Gastroesophageal sphincter (tissue), 4 donors: ENCODE measurements around the gene LMF1. TPM values are rescaled to one million over a fixed set of nuclear protein-coding genes. Genes with fewer than 3 reads are reported as not detected.

Experiments used
- ATAC-seq: fragments of 150-250 bp; one replicate; pipeline ENCODE4 v1.9.1; 2016; ENCODE audit warnings: mild to moderate bottlenecking, moderate library complexity
- H3K27ac ChIP-seq, 4 donors: fragments of 200-600 bp; sonication (generic) in 3 of 4; 1 replicate in 3 of 4; 2 replicates in 1 of 4; pipeline ENCODE4 v1.5.1; 2016 to 2019
- H3K27me3 ChIP-seq: fragments of 200-600 bp; sonication (generic); one replicate; pipeline ENCODE4 v1.5.1; 2019
- H3K36me3 ChIP-seq, 2 donors: fragments of 200-600 bp; sonication (generic); one replicate each; pipeline ENCODE4 v1.5.1; 2019; ENCODE audit warnings: control low read depth in 1 of 2
- H3K4me1 ChIP-seq, 3 donors: fragments of 200-600 bp; sonication (generic); 1 replicate in 2 of 3; 2 replicates in 1 of 3; pipeline ENCODE4 v1.5.1; 2016 to 2019; ENCODE audit warnings: control low read depth in 2 of 3
- H3K4me3 ChIP-seq, 2 donors: fragments of 200-600 bp; sonication (generic); one replicate each; pipeline ENCODE4 v1.5.1; 2019; ENCODE audit warnings: mild to moderate bottlenecking in 1 of 2, moderate library complexity in 1 of 2
- H3K9me3 ChIP-seq, 3 donors: fragments of 200-600 bp; sonication (generic); one replicate each; pipeline ENCODE4 v1.5.1; 2017 to 2019; ENCODE audit warnings: control low read depth in 2 of 3
- CTCF ChIP-seq, 4 experiments: fragments of 200-600 bp in 2 of 4; fragments of 450-650 bp in 2 of 4; sonication (generic) in 1 of 4; IDR thresholded peaks; one replicate each; pipeline ENCODE4 v1.5.1; 2017 to 2019; ENCODE audit warnings: antibody characterized with exemption in 4 of 4, mild to moderate bottlenecking in 2 of 4, moderate library complexity in 2 of 4
- EP300 ChIP-seq: sonication (generic); formaldehyde crosslinking; IDR thresholded peaks from one replicate; pipeline ENCODE4 v1.6.1; 2017; ENCODE audit warnings: antibody characterized with exemption, mild to moderate bottlenecking
- POLR2A ChIP-seq, 2 donors: fragments of 450-650 bp; IDR thresholded peaks; one replicate each; pipeline ENCODE4 v1.6.1; 2017; ENCODE audit warnings: antibody characterized with exemption in 2 of 2, mild to moderate bottlenecking in 2 of 2, moderate library complexity in 1 of 2
- POLR2AphosphoS5 ChIP-seq: sonication (generic); formaldehyde crosslinking; IDR thresholded peaks from one replicate; pipeline ENCODE4 v1.6.1; 2017; ENCODE audit warnings: antibody characterized with exemption
- WGBS, 2 donors: methylation state at CpG; one replicate each; pipeline ENCODE4 v1.1.5; 2018; ENCODE audit warnings: low coverage in 1 of 2; 5-methylcytosine and 5-hydroxymethylcytosine counted together
- total RNA-seq, 4 donors: library from RNA; depleted of rRNA; stranded (reverse); fragments of >200 nt; gene quantifications; one replicate each; pipeline ENCODE4 v1.1.0, GENCODE V29; 2016

The LMF1 gene
- total RNA-seq, 4 donors from 2014 or later = 13.7 to 57.3 (median 20.9) TPM

DNA sequence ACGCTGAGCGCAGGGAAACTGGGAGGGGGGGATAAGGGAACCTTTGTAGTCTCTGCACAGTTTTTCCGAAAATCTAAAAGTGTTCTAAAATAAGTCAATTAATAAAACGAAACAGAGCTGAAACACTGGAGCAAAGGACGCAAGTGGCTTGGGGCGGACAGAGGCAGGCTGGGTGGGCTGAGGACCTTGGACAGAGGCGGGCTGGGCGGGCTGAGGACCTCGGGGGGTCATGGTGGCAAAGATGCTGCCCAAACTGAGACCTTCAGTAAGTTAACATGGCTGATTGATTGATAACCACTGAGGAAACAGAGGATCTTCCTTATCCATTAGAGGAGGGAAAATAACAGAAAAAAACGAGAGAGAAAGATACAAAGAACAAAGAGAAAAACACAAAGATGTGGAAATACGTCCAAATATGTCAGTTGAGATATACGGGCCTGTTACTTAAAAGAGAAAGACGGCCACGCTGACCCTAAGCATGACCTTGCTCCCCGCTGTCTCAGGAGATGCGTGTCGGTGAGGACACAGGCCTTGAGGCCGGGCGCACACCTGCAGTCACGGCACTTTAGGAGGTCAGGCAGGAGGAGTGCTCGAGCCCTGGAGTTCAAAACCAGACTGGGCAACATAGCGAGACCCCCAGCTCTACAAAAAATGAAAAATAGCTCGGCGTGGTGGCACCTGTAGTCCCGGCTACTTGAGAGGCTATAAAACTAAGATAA lies 94.1 kb downstream of the LMF1 start:
- no peaks in the 10 kb centered on the region for H3K9me3 ChIP-seq
- no peak overlapping the region for H3K4me3 ChIP-seq
- no peaks in the 10 kb centered on the region for H3K4me1 ChIP-seq
- peaks cover 0 to 85% of the 10 kb centered on the region in 2 donors for H3K36me3 ChIP-seq
- no peak for ATAC-seq
- no peaks in the 10 kb centered on the region for H3K27me3 ChIP-seq
- TF ChIP-seq CTCF (IDR thresholded peaks at IDR 0.05) (no peak), POLR2A (IDR thresholded peaks at IDR 0.05) (no peak), EP300 (no peak), POLR2AphosphoS5 (no peak)
- 90 to 91% methylated on average over 22 to 24 of the region's 25 CpGs for WGBS, 2 donors
- no peak overlapping the region for H3K27ac ChIP-seq

- 82% methylated on average over 5 of the region's 22 CpGs; no CpG with 5 or more reads in 1 of the 2 donors for WGBS, 2 donors
- TF ChIP-seq EP300 (no peak), CTCF (IDR thresholded peaks at IDR 0.05) (no peak), POLR2A (IDR thresholded peaks at IDR 0.05) (no peak), POLR2AphosphoS5 (no peak)
Observed at GRCh38 chr16:876041-876335, 94.8 kb downstream of the LMF1 start.

GRCh38 chr16:875182-876040 lies 95.4 kb downstream of the LMF1 start:
- Histone ChIP-seq H3K9me3 (no peaks in the 10 kb centered on the region), H3K4me1 (no peaks in the 10 kb centered on the region), H3K4me3 (no peak overlapping the region), H3K27me3 (no peaks in the 10 kb centered on the region), H3K36me3 (peaks cover 0 to 85% of the 10 kb centered on the region in 2 donors), H3K27ac (no peak overlapping the region)
- WGBS, 2 donors = 83% methylated on average over 8 of the region's 30 CpGs; no CpG with 5 or more reads in 1 of the 2 donors
- TF ChIP-seq CTCF (IDR thresholded peaks at IDR 0.05) (no peak), POLR2A (IDR thresholded peaks at IDR 0.05) (no peak), EP300 (no peak), POLR2AphosphoS5 (no peak)
- no peak for ATAC-seq

More at GRCh38 chr16:876041-876335, 94.8 kb downstream of the LMF1 start:
- Histone ChIP-seq H3K36me3 (peaks cover 0 to 85% of the 10 kb centered on the region in 2 donors), H3K27me3 (no peaks in the 10 kb centered on the region), H3K4me1 (no peaks in the 10 kb centered on the region), H3K4me3 (no peak overlapping the region), H3K9me3 (no peaks in the 10 kb centered on the region), H3K27ac (no peak overlapping the region)
- ATAC-seq = no peak

DNA sequence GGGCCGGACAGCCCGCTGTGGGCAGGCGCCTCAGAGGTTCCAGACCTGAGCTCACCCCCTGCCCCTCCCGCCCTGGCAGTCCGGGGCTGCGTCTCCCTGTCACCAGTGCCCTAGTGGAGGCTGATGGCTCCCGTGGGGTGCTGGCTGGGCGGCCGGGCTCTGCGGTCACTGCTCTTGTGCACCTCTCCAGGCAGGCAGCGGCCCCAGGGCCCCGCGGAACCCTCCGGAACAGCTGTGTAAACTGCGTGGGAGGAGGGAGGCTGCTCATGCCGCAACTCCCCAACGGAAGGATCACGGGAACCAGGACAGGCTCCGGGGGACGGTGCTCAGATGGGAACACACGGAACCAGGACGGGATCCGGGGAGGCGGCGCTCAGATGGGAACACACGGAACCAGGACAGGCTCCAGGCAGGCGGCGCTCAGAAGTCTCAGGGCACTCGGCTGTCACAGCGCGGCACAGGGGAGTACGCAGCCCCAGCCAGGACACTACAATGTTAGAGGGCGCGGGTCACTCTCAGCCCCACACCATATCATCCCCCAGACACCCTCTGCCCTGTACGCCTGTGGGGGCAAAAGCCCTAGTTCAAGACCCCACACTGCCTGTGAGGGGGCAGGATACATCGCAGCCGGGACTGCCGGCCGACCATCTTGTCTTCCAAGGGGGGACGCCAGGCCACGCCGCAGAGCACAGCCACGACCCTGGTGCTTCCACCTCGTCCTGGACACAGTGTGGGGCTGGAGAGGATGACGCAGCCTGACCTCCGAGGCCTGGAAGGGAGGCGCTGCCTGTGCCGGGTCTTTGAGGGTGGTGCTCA lies 96.2 kb downstream of the LMF1 start:
- H3K36me3 ChIP-seq = peaks cover 0 to 89% of the 10 kb centered on the region in 2 donors
- ATAC-seq = no peak
- no peak overlapping the region for H3K4me3 ChIP-seq
- no peaks in the 10 kb centered on the region for H3K27me3 ChIP-seq
- H3K27ac ChIP-seq = no peak overlapping the region
- WGBS, 2 donors = 100% methylated on average over 2 of the region's 48 CpGs; no CpG with 5 or more reads in 1 of the 2 donors
- no peaks in the 10 kb centered on the region for H3K9me3 ChIP-seq
- TF ChIP-seq POLR2AphosphoS5 (no peak), POLR2A (IDR thresholded peaks at IDR 0.05) (no peak), EP300 (no peak), CTCF (IDR thresholded peaks at IDR 0.05) (no peak)
- H3K4me1 ChIP-seq = no peaks in the 10 kb centered on the region
